GM13976 (cell line): ENCODE results near the gene MLLT10.

ENCODE experiments used
- DNase-seq: peaks from one replicate; pipeline ENCODE4 v3.0.0; 2012; ENCODE audit warnings: low spot score
- in situ Hi-C: fragments of 300-500 bp; cut with MboI; formaldehyde crosslinking; loops from one replicate; pipeline ENCODE4 v1.12.0; 2022; ENCODE audit warnings: low sequenced_read_pairs, mixed read lengths, inconsistent platforms; ENCODE audit not compliant: unreplicated experiment
- TF ChIP-seq, protein P1 (sequence below): IDR thresholded peaks from 2 replicates; pipeline ENCODE4 v1.5.1; 2012; ENCODE audit warnings: borderline replicate concordance, mild to moderate bottlenecking; ENCODE audit not compliant: insufficient read depth; ENCODE audit errors: extremely low read depth, missing control alignments, control extremely low read depth

MLLT10 gene

DNA sequence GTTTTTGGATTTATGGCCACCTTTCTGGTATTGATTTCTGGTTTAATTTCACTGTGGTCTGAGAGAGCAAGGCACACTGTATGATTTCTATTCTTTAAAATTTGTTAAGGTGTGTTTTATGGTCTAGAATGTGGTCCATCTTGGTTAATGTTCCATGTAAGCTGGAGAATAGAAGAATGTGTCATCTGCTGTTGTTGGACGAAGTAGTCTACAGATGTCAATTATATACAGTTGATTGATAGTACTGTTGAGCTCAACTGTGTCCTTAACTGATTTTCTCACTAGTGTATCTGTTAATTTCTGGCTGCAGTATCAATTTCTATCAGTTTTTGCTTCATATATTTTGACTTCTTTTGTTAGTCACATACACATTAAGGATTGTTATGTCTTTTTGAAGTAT is 127.1 kb downstream of the MLLT10 start:
- TF ChIP-seq, protein P1, sequence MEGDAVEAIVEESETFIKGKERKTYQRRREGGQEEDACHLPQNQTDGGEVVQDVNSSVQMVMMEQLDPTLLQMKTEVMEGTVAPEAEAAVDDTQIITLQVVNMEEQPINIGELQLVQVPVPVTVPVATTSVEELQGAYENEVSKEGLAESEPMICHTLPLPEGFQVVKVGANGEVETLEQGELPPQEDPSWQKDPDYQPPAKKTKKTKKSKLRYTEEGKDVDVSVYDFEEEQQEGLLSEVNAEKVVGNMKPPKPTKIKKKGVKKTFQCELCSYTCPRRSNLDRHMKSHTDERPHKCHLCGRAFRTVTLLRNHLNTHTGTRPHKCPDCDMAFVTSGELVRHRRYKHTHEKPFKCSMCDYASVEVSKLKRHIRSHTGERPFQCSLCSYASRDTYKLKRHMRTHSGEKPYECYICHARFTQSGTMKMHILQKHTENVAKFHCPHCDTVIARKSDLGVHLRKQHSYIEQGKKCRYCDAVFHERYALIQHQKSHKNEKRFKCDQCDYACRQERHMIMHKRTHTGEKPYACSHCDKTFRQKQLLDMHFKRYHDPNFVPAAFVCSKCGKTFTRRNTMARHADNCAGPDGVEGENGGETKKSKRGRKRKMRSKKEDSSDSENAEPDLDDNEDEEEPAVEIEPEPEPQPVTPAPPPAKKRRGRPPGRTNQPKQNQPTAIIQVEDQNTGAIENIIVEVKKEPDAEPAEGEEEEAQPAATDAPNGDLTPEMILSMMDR = no peak
- no peak for DNase-seq
- in situ Hi-C loops = no loop called here

DNA sequence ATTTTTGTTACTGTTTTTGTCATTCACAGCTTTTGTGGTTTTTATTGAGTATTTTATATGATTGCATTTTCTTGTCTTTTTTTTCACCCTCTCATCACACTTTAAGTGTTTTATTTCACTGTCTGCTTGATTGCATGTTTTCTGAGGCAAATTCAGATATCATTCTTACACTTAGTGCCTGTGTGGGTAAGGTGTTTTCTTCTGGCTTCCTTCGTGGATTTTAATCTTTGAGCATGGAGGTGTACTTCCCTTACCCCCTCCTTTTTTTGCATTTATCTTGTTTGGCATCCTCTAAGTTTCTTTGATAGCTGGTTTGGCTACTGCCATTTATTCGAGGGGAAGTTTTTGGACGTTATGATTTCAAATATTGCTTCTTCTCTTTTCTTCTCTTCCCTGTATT is 127.9 kb downstream of the MLLT10 start:
- in situ Hi-C loops = no loop called here
- DNase-seq = no peak
- TF ChIP-seq, protein P1 = no peak

DNA sequence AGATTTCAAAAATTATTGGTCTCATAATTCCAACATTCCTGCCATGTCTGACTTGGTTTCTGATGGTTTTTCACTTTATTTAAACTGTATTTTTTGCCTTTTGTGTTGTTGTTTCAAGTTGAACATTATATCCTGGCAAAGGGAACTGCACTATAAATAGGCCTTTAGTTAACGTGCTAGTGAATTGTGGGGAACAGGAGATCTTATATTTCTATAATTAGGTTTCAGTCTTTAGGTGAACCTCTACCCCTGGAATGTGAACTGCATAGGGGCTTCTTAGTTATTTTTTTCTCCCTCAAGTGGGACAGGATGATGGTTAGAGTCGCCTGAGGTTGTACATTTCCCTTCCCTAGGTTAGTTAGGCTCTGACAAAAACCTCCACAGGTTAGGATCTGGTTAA is 128.6 kb downstream of the MLLT10 start:
- DNase-seq = no peak
- TF ChIP-seq, protein P1 = no peak
- in situ Hi-C loops = no loop called here

DNA sequence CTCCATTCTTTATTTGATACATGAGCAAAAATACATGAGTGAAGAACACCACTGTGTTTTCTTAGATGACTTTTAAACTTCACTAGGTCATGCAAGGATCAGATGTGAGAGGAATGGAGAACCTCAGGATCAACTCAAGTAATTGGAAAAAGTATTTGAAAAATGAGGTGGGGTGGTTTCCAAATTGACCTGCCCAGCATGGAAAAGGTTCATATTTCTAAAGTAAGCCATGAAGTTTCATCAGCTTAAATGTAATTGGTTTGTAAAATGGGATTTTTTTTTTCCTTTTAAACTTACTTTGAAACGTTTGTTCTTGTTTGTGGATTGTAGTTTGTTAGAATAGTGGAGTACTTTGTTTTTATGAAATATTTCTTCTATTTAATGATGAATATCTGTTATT is 134.8 kb downstream of the MLLT10 start:
- in situ Hi-C loops = no loop called here
- TF ChIP-seq, protein P1 = no peak
- DNase-seq = no peak

DNA sequence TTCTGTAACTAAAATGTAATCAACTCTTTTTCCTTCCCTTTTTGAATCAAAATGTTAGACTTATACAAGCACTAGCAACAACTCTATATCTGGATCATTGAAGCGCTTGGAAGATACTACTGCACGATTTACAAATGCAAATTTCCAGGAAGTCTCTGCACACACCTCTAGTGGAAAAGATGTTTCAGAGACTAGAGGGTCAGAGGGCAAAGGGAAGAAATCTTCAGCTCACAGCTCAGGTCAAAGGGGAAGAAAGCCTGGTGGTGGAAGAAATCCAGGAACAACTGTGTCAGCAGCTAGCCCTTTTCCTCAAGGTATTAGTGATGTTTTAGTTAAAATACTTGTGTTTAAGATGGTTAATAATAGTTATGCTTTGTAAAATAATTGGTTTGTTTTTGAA is 136.4 kb downstream of the MLLT10 start:
- in situ Hi-C loops = no loop called here
- DNase-seq = no peak
- TF ChIP-seq, protein P1 = no peak

DNA sequence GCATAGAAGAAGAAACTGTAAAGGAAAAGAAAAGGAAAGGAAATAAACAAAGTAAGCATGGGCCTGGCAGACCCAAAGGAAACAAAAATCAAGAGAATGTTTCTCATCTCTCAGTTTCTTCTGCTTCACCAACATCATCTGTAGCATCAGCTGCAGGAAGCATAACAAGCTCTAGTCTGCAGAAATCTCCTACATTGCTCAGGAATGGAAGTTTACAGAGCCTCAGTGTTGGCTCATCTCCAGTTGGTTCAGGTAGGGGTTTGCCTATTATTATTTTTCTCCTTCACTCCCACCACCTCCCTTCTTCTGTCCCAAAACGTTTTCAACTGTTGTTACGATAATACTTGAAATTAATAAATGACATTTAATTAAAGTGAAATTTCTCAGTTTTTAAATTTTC is 139.6 kb downstream of the MLLT10 start:
- in situ Hi-C loops = no loop called here
- TF ChIP-seq, protein P1 = no peak
- DNase-seq = no peak
